ENCODE measurements around the gene SNX12.

- TF ChIP-seq TAF1 (conservative IDR thresholded peaks at IDR 0.05) (no peak), REST (IDR thresholded peaks at IDR 0.05) (no peak), CTCF (IDR thresholded peaks at IDR 0.05; ENCODE audit: low read depth, low read length, missing input control) (no peak), JUND (IDR thresholded peaks at IDR 0.05) (no peak), NR2F2 (IDR thresholded peaks at IDR 0.05) (no peak), RAD21 (IDR thresholded peaks at IDR 0.05) (no peak), MAX (IDR thresholded peaks at IDR 0.05) (no peak), ATF3 (IDR thresholded peaks at IDR 0.05) (no peak)
These were observed 32.7 kb upstream of the SNX12 start for GRCh38 chrX:71100581-71101505.

Data from liver (tissue), 3 donors.